ENCODE measurements around the gene WNT1. TPM values are rescaled to one million over a fixed set of nuclear protein-coding genes. Genes with fewer than 3 reads are reported as not detected.

The WNT1 gene
- total and polyA plus RNA-seq, 4 donors, result 2.0 to 2.9 TPM; not detected in 2

DNA sequence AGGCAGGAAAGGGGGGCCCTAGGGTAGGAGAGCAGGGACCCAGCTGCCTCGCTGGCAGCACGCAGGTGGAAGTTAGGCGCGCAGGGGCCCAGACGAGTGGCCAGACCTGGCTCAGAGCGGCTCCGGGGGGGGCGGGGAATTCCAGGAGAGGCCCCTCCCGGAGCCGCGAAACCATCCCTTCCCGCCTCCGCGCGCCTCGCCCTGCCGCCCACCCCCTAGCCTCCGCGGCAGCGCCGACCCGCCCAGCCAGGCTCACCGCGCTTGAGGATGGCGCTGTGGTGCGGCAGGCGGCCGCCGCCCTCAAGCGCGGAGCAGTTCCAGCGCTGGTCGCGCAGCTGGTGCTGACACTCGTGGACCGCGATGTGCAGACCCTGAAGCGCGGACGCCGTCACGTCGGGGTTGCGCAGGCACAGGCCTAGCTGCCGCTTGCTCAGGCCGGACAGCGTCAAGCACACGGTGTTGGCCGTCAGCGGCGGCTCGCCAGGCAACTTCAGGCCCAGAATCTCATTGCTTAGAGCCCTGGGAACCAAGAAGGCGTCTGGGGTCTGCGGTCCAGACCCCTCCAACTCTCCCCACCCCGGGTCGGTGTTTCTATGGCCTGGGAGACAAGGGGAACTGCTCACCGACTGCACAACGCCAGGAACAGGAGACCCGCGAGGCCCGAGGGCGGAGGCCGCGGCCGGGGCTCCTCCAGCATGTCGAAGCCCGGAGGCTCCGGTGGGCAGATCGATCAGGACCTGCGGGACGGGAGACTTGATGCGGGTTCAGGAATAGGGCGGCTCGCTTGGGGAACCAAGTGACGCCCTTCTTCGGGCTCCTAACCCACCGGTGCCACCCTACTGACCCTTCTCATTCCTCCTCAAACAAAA is 8.1 kb upstream of the WNT1 start:
- Histone ChIP-seq H3K36me3 (ENCODE audit: control insufficient read depth, insufficient read depth, low read length) (peaks cover 9% of the 10 kb centered on the region), H3K27me3 (ENCODE audit: control insufficient read depth, insufficient read depth, low read length) (peaks cover 77% of the 10 kb centered on the region), H3K4me3 (ENCODE audit: low read depth, low read length) (peak overlapping the region; percentile 24), H3K4me1 (ENCODE audit: control insufficient read depth, insufficient read depth, low read length) (peaks cover 35% of the 10 kb centered on the region), H3K9me3 (ENCODE audit: control insufficient read depth, insufficient read depth, low read length) (no peaks in the 10 kb centered on the region), H3K27ac (ENCODE audit: low read depth, low read length) (no peak overlapping the region)
- WGBS (ENCODE audit: insufficient coverage), result 6% methylated on average over 74 of the region's 77 CpGs
- DNase-seq (ENCODE audit: low read depth in 4 of 6, low spot score in 6 of 6), result peak in 2 of 6 donors; percentile 46 to 52

DNA sequence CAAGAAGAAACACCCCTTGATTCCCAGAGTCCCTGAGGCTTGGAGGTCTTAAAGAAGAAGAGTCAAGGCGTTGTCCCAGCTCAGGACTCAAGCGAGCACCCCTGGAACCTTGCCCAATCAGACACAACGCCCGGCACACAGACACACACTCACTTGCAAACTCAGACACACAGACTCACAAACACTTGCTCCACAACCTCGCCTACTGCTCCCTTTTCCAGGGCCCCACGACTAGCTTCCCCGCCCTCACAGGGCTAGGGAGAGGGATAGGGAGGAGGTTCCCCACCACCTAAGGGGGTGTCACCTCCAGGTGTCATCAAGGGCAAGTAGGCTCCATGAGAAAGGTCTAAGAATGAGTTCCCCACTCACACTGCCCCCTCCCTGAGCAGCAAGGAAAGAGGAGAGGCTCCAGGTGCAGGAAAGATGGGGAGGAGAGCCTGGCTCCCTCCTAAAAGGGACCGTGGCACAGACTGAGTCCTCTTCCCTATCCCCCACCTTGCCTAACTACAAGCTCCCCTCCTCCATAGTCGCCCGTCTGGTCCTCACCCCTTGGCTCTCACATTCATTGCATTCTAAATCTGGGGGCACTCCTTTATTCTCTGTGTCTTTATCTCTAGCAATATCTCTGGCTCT is 7.3 kb upstream of the WNT1 start:
- H3K4me1 ChIP-seq (ENCODE audit: control insufficient read depth, insufficient read depth, low read length), result peaks cover 35% of the 10 kb centered on the region
- no peak overlapping the region for H3K27ac ChIP-seq (ENCODE audit: low read depth, low read length)
- peak overlapping the region; percentile 39 for H3K4me3 ChIP-seq (ENCODE audit: low read depth, low read length)
- DNase-seq (ENCODE audit: low read depth in 4 of 6, low spot score in 6 of 6), result no peak
- 13% methylated on average over 4 of the region's 10 CpGs for WGBS (ENCODE audit: insufficient coverage)
- H3K27me3 ChIP-seq (ENCODE audit: control insufficient read depth, insufficient read depth, low read length), result peaks cover 84% of the 10 kb centered on the region
- peaks cover 9% of the 10 kb centered on the region for H3K36me3 ChIP-seq (ENCODE audit: control insufficient read depth, insufficient read depth, low read length)
- H3K9me3 ChIP-seq (ENCODE audit: control insufficient read depth, insufficient read depth, low read length), result no peaks in the 10 kb centered on the region

DNA sequence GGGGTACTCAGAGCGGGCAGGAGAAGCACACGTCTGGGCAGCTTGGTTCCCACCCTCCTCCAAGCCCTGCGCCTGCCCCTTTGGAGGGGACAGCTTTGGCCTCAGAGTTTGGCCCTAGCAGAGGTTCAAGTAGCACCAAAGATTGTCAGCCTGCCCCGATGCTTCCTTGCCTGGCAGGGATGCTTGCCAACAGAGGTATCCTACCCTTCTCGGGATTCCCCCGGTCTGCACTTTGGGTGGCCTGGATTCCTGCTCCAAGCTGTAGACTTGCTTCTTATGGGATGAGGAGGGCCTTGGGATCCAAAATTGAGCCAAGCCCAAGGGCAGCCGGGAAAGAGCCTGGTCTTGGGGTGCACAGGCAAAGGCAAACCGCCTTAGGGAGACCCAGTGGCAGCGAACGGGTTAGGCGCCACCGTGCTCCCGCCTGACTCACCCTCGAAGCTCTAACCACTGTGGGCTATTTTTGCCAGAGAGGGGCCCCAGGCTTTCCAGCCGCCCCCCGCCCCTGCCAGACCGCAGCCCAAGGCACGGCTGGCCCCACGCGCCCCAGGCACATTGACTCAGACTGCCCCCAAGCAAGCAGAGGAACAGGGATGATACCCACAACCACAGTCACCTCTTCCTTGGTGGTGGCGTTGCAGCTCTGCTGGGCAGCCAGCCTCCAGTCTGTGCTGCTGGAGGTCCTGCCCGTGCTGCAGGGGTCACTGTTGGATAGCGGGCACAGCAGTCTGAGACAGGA is 5.7 kb upstream of the WNT1 start:
- Histone ChIP-seq H3K9me3 (ENCODE audit: control insufficient read depth, insufficient read depth, low read length) (no peaks in the 10 kb centered on the region), H3K4me3 (ENCODE audit: low read depth, low read length) (no peak overlapping the region), H3K27me3 (ENCODE audit: control insufficient read depth, insufficient read depth, low read length) (peaks cover 94% of the 10 kb centered on the region), H3K4me1 (ENCODE audit: control insufficient read depth, insufficient read depth, low read length) (peaks cover 35% of the 10 kb centered on the region), H3K27ac (ENCODE audit: low read depth, low read length) (no peak overlapping the region), H3K36me3 (ENCODE audit: control insufficient read depth, insufficient read depth, low read length) (peaks cover 4% of the 10 kb centered on the region)
- DNase-seq (ENCODE audit: low read depth in 4 of 6, low spot score in 6 of 6), result no peak
- 18% methylated on average over 23 of the region's 23 CpGs for WGBS (ENCODE audit: insufficient coverage)

DNA sequence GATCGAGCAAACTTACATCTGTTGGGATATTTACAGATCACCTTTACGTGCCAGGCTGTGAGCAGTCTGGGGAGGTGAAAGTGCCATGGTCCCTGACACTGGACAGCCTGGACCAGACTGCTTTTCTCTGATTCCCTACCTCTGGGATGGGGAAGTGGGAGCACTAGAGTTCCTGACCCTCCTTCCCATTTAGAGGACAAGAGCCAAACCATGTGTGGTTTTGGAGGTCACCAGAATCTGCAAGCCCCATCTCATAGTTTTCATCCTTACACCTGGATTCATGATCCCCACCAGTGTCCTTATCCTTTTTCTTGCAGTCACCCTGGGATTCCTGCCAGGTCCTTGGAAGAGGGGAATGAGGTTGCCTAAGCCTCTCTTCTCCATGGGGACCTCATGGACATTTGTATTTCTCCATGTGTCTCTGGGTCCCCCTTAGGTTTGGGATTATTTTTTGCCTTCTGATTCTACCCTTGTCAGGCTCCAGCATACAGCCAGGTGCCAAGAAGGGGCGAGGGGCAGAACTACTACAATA is 5.1 kb upstream of the WNT1 start:
- WGBS (ENCODE audit: insufficient coverage), result 40% methylated on average over 3 of the region's 3 CpGs
- peaks cover 35% of the 10 kb centered on the region for H3K4me1 ChIP-seq (ENCODE audit: control insufficient read depth, insufficient read depth, low read length)

DNA sequence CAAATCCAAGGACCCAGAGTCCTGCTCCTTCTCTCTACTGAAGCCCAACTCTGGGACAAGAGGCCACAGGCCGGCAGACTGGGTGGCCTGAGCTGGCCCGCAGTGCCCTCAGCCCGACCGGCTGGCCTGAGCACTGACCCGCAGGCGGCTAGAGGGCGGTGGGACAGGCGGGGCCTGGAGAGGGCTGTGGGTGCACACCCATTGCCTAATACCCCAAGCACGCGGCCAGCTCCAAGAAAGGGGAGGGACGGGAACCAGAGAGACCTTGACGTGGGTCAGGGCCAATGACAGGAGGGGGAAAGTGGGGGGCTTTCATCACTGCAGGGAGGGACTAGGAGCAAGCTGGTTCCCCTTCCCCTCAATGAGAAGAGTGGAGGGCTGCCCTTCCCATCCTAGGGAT is 4.6 kb upstream of the WNT1 start:
- 21% methylated on average over 7 of the region's 12 CpGs for WGBS (ENCODE audit: insufficient coverage)
- H3K27ac ChIP-seq (ENCODE audit: low read depth, low read length), result no peak overlapping the region

More for the DNA sequence above, 5.1 kb upstream of the WNT1 start:
- H3K27ac ChIP-seq (ENCODE audit: low read depth, low read length), result no peak overlapping the region
- no peak overlapping the region for H3K4me3 ChIP-seq (ENCODE audit: low read depth, low read length)
- peaks cover 2% of the 10 kb centered on the region for H3K36me3 ChIP-seq (ENCODE audit: control insufficient read depth, insufficient read depth, low read length)
- peaks cover 98% of the 10 kb centered on the region for H3K27me3 ChIP-seq (ENCODE audit: control insufficient read depth, insufficient read depth, low read length)
- no peaks in the 10 kb centered on the region for H3K9me3 ChIP-seq (ENCODE audit: control insufficient read depth, insufficient read depth, low read length)
- no peak for DNase-seq (ENCODE audit: low read depth in 4 of 6, low spot score in 6 of 6)

DNA sequence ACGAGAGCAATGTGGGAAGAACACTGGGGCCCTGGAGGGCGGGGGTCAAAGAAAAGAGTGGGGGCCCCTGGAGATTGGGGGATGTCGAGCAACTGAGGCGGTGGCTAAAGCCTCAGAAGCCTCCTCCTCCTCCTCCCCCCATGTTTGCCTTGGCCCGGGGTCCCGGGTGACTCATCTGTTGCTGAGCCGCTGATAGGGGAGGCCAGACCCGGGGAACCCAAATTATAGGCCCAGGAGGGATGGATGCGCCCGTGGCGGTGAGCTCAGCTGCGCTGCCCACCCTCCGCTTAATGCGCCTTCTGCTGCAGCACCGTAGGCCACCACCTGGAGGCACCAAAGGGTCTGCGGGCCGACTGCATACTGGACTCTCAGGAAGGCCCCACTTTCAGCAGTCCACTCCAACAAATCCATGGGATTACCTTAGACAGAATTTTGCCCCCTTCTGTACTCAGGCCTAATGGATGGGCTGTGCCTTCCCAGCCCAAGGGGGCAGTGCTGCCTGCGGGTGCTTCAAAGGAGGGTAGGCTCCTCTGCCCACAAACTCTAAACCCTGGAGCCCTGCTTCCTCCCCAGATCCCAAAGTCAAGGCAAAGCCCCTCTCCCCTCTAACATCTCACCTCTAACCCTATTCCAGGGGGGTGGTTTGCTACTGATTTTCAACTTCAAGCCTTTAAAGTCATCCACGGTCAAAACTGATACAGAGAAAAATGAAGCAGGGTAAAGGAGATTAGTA is 4.0 kb upstream of the WNT1 start:
- Histone ChIP-seq H3K27me3 (ENCODE audit: control insufficient read depth, insufficient read depth, low read length) (peaks cover 99% of the 10 kb centered on the region), H3K27ac (ENCODE audit: low read depth, low read length) (no peak overlapping the region), H3K36me3 (ENCODE audit: control insufficient read depth, insufficient read depth, low read length) (no peaks in the 10 kb centered on the region), H3K4me3 (ENCODE audit: low read depth, low read length) (no peak overlapping the region), H3K4me1 (ENCODE audit: control insufficient read depth, insufficient read depth, low read length) (peaks cover 44% of the 10 kb centered on the region), H3K9me3 (ENCODE audit: control insufficient read depth, insufficient read depth, low read length) (no peaks in the 10 kb centered on the region)
- WGBS (ENCODE audit: insufficient coverage), result 14% methylated on average over 16 of the region's 19 CpGs
- DNase-seq (ENCODE audit: low read depth in 4 of 6, low spot score in 6 of 6), result peak in 2 of 6 donors; percentile 26 to 40

More for the DNA sequence above, 4.6 kb upstream of the WNT1 start:
- peaks cover 98% of the 10 kb centered on the region for H3K27me3 ChIP-seq (ENCODE audit: control insufficient read depth, insufficient read depth, low read length)
- H3K4me1 ChIP-seq (ENCODE audit: control insufficient read depth, insufficient read depth, low read length), result peaks cover 40% of the 10 kb centered on the region
- H3K36me3 ChIP-seq (ENCODE audit: control insufficient read depth, insufficient read depth, low read length), result no peaks in the 10 kb centered on the region
- H3K9me3 ChIP-seq (ENCODE audit: control insufficient read depth, insufficient read depth, low read length), result no peaks in the 10 kb centered on the region
- no peak overlapping the region for H3K4me3 ChIP-seq (ENCODE audit: low read depth, low read length)
- no peak for DNase-seq (ENCODE audit: low read depth in 4 of 6, low spot score in 6 of 6)

DNA sequence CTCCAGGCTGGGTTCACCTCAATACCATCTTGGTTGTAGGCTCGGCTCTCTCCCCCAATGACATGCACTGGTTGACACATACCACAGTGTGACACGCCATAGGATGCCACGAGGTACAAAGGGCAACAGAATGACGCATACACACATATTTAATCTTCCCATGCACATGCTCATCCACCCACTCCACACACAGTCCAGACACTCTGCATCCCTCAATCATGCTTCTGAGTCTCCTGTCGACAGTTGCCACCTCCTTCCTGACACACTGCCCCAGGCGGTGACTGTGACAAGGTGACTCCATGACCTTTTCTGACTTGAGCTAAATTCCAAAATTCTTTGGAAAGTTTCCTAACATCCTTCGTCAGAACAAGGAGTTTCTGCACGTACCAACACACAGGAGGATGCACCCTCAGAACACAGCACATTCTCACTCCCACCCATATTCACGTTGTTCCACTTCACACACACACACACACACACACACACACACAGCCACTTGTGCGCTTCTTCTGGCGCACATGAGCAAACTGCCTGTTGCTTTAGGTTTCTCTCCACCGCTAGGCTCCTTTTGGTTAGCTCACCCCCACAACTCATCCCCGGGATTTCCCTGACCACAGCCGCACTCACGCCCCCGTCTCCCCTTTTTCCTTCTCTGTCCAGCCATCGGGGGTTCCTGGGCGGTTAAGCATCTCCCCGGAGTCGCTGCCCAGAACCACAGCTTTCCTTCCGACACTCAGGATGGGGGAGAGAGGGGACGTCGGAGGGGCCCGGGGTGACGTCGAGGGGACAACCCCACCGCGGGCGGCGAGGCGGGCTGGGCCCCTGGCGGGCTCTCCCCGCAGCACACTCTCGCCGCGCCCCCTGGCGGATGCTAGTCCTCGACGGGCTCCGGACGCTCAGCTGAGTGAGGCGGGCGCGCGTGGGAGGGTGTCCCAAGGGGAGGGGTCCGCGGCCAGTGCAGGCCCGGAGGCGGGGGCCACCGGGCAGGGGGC is 536 bp upstream of the WNT1 start:
- no peaks in the 10 kb centered on the region for H3K9me3 ChIP-seq (ENCODE audit: control insufficient read depth, insufficient read depth, low read length)
- peaks cover 39% of the 10 kb centered on the region for H3K4me1 ChIP-seq (ENCODE audit: control insufficient read depth, insufficient read depth, low read length)
- H3K27me3 ChIP-seq (ENCODE audit: control insufficient read depth, insufficient read depth, low read length), result peaks cover 99% of the 10 kb centered on the region
- no peak overlapping the region for H3K27ac ChIP-seq (ENCODE audit: low read depth, low read length)
- 11% methylated on average over 44 of the region's 50 CpGs for WGBS (ENCODE audit: insufficient coverage)
- DNase-seq (ENCODE audit: low read depth in 4 of 6, low spot score in 6 of 6), result peak in 2 of 6 donors; percentile 6 to 53
- peaks cover 3% of the 10 kb centered on the region for H3K36me3 ChIP-seq (ENCODE audit: control insufficient read depth, insufficient read depth, low read length)
- no peak overlapping the region for H3K4me3 ChIP-seq (ENCODE audit: low read depth, low read length)

DNA sequence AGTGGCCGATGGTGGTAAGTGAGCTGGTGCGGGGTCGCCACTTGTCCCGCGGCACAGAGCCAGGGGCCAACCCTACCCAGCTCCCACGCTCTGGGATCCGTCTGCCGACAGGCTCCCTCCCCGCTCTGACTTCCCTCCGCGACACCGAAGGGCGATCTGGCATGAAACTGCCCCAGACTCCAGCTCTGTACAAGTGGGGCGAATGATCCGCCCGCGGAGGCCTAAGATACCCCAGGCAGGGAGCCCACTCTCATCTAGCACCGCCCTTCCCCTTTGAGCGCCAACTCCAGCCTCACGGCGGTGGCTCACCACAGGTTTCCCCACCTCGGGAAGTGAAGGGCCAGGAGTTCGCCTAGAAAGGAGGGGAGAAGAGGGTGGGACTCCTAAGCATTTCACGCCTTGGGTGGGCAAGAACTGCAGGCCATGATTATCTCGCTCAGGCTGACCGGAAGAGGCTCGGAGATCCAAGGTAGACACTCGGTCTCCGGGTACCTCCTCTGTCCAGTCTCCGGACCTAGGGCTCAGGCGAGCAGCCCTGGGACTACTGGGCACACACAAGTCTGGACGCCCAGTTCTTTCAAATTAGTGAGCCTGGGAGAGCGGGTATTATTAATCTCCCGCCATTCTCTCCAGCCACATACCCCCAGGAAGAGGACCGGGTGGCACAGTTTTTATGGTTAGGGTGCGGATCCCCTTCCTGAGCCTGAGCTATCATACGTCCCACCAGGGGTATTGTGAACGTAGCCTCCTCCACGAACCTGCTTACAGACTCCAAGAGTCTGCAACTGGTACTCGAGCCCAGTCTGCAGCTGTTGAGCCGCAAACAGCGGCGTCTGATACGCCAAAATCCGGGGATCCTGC is 849 bp downstream of the WNT1 start:
- Histone ChIP-seq H3K4me1 (ENCODE audit: control insufficient read depth, insufficient read depth, low read length) (peaks cover 39% of the 10 kb centered on the region), H3K9me3 (ENCODE audit: control insufficient read depth, insufficient read depth, low read length) (no peaks in the 10 kb centered on the region), H3K4me3 (ENCODE audit: low read depth, low read length) (peak overlapping the region; percentile 9), H3K36me3 (ENCODE audit: control insufficient read depth, insufficient read depth, low read length) (peaks cover 3% of the 10 kb centered on the region), H3K27me3 (ENCODE audit: control insufficient read depth, insufficient read depth, low read length) (peaks cover 96% of the 10 kb centered on the region), H3K27ac (ENCODE audit: low read depth, low read length) (no peak overlapping the region)
- DNase-seq (ENCODE audit: low read depth in 4 of 6, low spot score in 6 of 6), result peak in 1 of 6 donors; percentile 2
- WGBS (ENCODE audit: insufficient coverage), result 5% methylated on average over 39 of the region's 45 CpGs
